GM19023 (cell line): Measurements from ENCODE around the gene MAPT.

Experiments
- ATAC-seq: cut with Tn5 transposase; IDR thresholded peaks from one replicate; pipeline ENCODE4 v1.9.1; 2021; ENCODE audit warnings: mild to moderate bottlenecking, moderate library complexity; ENCODE audit not compliant: unreplicated experiment

MAPT gene

GRCh38 chr17:45894022-45894784 lies at the start of gene MAPT:
TSS of gene MAPT (plus strand) at chr17:45894554. CDS start at chr17:45962338, 67,784 bp downstream.
- ATAC-seq: peak; percentile 72

DNA sequence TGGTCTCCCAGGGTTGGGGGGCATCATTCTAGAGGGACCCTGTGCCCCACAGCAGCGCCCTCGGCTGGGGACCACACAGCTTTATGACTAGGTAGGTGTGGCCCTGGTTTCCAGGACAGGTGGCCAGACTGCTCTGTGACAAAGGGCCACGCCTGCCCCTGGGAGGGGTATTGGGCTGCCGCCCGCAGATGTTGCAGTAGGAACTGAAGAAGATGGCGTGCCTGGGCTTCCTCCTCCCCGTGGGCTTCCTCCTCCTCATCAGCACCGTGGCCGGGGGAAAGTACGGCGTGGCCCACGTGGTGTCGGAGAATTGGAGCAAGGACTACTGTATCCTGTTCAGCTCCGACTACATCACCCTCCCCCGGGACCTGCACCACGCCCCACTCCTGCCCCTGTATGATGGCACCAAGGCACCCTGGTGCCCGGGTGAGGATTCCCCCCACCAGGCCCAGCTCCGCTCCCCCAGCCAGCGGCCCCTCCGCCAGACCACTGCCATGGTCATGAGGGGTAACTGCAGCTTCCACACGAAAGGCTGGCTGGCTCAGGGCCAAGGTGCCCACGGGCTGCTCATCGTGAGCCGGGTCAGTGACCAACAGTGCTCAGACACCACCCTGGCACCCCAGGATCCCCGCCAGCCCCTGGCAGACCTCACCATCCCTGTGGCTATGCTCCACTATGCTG lies 49.5 kb upstream of the MAPT start, which contains the start of gene SPPL2C:
Gene SPPL2C, plus strand, starts transcription at position 187 of the 681 bp plus-strand sequence. Its CDS starts 26 bp downstream, at position 213.
- ATAC-seq: no peak

DNA sequence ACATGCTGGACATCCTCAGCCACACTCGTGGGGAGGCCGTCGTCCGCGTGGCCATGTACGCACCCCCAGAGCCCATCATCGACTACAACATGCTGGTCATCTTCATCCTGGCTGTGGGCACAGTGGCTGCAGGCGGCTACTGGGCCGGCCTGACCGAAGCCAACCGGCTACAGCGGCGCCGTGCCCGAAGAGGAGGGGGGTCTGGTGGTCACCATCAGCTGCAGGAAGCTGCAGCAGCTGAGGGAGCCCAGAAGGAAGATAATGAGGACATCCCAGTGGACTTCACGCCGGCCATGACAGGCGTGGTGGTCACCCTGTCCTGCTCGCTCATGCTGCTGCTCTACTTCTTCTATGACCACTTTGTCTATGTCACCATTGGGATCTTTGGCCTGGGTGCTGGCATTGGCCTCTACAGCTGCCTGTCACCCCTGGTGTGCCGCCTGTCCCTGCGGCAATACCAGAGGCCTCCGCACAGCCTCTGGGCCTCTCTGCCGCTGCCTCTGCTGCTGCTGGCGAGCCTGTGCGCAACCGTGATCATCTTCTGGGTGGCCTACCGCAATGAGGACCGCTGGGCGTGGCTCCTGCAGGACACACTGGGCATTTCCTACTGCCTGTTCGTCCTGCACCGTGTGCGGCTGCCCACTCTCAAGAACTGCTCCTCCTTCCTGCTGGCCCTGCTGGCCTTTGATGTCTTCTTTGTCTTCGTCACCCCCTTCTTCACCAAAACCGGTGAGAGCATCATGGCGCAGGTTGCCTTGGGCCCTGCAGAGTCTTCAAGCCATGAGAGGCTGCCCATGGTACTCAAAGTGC lies 48.8 kb upstream of the MAPT start:
- no peak for ATAC-seq

- ATAC-seq: no peak
Measured at GRCh38 chr17:45846223-45846622, 48.1 kb upstream of the MAPT start.

DNA sequence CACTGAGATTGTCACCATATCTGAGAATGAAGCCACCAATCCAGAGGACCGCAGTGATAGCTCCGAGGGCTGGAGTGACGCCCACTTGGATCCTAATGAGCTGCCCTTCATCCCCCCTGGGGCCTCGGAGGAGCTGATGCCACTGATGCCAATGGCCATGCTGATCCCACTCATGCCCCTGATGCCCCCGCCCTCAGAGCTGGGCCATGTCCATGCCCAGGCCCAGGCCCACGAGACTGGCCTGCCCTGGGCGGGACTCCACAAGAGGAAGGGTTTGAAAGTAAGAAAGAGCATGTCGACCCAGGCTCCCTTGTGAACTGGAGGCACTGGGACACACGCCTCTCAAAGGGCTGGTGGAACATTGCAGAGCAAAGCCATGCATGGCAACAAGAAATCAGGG lies 47.7 kb upstream of the MAPT start:
- ATAC-seq: no peak

DNA sequence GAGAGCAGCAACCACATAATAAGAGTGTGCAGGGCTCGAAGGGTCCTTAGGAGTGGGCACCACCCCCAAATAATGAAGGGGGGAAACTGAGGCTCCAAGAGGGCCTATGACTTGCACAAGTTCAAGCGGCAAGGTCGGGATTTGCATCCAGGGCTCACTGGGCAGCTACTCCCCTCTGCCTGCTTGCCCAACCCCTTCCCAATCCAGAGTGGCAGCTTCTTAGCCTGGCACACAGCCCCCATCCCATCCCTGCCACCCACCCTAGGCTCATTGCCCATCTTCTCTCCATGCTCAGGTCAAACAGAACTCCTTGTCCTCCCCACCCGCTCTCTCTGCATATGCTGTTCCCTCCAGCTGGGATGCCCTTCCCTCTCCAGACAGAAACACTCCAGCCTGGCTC lies 47.3 kb upstream of the MAPT start:
- no peak for ATAC-seq

DNA sequence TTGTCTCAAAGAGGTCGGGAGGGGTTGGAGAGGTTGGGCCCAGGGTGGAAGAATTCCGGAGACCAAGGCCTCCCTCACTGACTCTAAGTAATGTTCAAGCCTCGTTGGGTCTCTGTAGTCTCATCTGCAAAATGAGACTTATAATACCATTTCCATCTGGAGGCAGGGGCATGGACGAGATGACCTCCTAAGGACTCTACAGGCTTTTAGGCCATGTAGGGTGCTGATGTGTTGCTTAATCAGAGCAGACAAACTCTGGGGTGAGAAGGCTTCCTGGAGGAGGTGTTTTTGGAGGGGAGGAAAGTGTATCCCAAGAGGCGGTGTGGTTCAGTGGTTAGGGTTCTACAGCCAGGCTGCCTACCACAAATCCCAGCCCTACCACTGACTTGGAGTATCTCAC lies 46.6 kb upstream of the MAPT start:
- no peak for ATAC-seq

DNA sequence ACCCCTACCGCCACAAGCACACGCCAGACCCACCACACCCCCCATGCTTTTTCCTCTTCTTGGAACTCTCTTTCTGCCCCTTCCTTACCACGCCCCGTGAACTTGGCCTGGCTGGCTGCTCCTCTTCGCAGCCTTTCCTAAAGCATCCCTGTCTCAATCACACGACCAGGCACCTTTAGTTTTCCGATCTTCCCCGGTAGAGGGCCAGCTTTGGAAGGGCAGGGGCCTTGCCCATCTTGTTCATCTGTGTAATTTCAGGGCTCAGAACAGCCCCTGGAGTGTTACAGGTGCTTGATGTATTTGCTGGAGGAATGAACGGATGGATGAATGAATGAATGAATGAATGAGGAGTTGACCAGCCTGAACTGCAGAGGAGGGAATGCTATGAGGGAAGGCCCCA lies 45.9 kb upstream of the MAPT start:
- ATAC-seq: no peak

GRCh38 chr17:45848868-45849535 lies 45.4 kb upstream of the MAPT start:
- no peak for ATAC-seq

DNA sequence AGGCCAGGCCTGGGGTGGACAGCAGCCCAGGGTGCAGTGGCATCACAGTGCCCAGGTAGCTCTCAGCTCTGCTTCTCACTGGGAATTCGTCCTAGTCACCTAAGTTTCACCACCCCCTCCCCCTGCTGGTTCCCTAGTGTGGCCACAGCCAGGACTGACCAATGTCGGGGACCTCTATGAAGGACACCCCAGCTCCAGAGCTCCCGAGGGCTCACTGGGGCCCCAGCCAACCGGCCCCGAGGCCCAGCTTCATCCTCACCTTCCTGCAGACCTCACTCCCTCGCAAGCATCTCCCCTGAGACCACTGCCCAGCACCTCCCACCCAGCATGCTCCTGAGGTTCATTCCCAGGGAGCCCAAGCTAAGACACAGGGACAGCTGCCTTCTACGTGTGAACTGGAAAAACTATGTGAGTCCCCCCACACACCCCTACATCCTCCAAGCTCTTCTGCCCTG lies 44.8 kb upstream of the MAPT start:
- ATAC-seq: no peak

- no peak for ATAC-seq
Measured at GRCh38 chr17:45850011-45850410, 44.3 kb upstream of the MAPT start.

DNA sequence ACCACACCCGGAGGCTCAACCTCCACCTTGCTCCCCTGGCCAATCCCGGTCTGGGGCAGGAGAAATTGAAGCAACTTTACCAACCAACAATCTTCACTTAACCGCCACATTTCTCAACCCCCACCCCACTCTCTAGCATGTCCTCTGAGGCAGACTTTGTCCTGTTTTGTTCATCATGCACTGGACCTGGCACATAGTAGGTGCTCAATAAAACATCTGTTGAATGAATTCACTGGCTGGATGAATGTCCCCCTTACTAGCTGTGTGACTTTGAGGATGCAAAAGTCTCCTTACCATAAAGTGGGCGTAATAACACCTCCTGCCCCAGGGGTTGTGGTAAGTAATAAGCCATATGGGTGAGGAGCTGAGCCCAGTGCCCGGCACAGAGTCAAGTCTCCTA lies 43.9 kb upstream of the MAPT start:
- no peak for ATAC-seq

DNA sequence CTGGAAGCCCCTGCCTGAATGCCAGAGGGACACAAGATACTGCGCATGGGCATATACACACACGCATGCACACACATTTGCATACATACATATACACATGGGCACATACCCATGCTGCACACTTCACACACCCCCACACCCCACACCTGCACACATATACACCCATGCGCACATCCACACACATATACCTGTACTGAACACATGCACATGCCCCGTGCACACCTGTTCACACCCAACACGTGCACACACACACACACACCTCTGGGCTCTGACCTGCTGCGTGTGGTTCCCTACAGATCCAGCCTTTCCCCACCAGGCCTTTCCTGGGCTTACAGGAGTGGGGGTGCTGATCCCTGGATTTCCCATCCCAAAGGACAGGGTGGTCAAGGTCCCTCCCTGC lies 43.3 kb upstream of the MAPT start:
- no peak for ATAC-seq

GRCh38 chr17:45851464-45851863 lies 42.9 kb upstream of the MAPT start:
- ATAC-seq: no peak

- ATAC-seq: no peak
Measured at GRCh38 chr17:45851873-45852272, 42.5 kb upstream of the MAPT start.

DNA sequence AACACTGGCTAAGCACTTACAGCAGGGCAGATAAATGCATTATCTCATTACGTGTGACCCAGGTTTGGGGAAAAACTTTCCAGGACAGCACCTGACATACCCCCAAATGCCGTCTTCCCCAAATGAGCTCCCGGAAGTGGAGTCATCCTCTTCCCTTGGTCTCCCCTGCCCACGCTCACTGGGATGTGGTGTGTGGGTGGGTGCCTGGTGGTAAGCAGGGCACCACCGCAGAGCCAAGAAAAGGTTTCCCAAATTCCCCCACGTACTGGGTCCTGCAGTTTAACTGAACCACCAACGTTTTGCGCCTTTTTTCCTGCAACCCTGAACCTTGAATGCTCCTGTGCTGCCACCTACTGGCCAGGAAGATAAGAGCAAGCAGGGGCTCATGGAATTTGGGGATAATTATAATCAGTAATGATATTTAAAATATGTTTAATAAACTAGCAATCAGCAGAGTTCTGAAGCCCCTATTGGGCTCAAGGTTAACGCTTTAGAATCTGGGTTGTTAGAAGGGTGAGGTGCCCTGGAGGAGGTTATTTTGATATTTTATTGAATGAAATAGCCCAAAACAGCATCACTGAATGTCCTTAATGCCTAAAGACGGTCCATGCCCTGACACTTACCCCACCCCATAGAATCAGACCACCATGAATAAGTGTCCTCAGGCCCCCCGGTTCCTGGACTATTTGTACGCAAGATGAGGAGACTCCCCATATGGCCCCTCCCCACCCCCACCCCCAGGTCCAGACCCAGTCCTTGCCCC lies 41.6 kb upstream of the MAPT start:
- no peak for ATAC-seq

DNA sequence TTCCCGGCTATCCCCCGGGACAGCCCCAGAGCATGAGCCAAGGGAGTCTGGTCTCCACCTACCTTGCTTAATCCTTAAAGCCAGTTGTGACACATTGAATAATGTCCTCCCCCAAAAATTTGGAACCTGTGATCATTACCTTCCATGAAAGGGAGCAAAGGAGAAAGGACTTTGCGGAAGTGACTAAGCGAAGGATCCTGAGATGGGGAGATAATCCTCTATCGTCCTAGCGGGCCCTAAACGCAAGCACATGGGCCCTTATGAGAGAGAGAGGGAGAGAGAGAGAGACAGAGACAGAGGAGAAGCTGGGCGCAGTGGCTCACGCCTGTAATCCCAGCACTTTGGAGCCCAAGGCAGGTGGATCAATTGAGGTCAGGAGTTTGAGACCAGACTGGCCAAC lies 40.1 kb upstream of the MAPT start:
- no peak for ATAC-seq

GRCh38 chr17:45855691-45856336 lies 38.5 kb upstream of the MAPT start:
- no peak for ATAC-seq

GRCh38 chr17:45857977-45858708 lies 36.2 kb upstream of the MAPT start:
- ATAC-seq: no peak
